ENCODE results near the gene FCRL5.

FCRL5 gene

DNA sequence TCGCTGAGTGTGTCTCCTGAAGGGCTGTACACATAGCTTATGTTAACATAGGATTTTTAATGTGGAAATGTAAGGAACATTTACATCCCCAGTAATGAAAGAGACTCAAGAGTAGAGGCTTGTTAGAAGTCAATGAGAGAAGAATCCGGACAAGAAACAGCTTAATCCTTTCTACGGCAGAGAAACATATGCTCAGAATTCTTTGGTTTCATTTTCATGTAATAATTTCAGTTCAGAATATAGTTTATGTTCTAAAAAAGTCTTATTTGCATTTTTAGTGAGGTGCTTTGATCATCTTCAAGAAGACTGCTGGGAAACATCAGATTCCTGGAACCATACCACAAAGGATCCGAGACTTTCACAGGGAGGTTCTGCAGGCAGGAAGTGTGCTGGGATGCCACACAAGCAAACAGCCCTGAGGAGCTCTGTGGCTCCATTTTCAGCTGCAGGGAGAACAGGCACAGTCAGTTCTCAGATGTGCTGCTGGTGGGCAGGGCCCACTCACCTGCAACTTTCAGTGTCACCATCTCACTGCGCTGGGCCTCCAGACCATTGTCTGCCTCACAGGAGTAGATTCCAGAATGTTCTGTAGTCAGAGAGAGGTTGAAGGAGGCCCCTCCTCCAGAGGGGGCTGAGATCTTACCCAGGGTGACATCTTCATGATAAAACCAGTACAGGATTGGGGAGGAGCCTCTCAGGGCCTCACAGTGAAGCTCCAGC, 28.4 kb downstream of the FCRL5 start:
- DNase-seq (ENCODE audit: low spot score), result no peak

DNA sequence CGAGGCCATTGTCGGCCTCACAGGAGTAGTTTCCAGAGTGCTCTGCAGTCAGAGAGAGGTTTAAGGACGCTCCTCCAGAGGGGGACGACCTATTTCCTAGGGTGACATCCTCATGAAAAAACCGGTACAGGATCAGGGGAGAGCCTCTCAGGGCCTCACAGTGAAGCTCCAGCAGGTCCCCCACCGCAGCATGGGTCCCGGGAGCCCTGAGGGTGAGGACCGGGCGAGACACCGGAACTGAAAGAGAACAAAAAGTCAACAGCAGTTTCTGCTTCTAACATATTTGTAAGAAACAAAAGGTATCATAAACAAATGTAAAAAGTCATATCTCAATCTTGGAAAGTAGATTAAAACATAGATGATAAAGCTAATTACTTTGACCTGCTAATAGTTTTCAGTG, 31.3 kb downstream of the FCRL5 start:
- DNase-seq (ENCODE audit: low spot score), result no peak

DNA sequence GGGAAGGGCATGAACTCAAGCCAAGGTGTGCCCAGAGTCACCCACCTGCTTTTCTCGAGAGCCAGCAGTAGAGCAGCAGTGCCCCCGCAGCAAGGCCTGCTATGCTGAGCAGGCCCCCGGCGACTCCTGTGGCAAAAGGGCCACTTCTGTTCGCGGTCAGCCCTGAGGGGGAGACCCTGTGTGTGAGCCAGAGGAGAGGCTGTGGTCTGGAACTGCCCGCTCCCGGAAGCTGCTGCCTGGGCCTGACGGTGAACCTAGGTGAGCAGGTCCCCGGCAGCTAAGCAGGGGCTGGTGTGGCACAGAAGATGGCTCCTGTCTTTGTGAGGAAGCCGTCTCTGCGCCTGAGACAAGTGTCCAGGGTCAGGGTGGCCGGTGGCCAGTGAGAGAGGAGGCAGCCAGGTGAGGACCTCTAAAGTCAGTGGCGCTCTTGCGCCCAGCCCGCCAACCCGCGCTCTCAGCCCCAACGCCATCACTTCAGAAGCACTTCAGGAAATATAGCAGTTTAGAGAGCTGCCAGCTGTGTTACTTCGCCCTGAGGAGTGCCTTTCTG, 31.9 kb downstream of the FCRL5 start:
- no peak for DNase-seq (ENCODE audit: low spot score)

DNA sequence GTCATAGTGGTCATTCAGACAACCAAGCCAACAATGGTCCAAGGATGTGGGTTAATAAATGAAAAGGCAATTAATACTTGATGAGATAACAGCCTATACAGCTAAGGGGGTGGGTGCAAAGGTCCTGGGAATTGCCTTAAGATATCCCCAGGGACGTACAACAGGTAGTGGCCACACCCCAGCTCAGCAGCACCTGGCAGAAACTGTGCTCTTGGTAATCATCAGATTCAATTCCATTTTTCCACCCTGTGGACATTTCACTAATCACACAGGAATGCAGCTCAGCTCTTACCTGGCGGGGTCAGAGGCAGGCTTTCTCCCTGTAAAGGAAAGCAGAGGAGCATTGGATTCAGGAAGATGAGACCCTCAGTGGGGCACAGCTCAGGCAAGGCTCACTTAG, 32.9 kb downstream of the FCRL5 start:
- DNase-seq (ENCODE audit: low spot score), result no peak

DNA sequence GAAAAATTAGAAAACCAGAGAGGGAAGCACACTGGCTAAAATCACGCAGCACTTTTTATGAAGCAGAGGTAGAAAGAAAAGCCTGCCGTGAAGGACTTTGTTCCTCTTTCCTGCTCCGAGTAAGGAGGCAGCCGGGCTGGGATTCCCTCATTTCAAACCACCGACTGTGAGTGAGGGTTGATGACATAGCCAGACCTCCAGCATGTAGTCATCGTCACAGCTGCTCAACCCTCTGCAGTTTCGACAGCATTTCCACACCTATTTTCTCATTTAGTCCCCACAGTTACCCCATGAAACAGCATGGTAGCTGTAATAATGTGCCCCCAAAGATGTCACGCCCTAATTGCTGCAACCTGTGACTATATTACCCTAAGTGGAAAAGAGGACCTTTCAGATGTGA, 35.3 kb downstream of the FCRL5 start:
- DNase-seq (ENCODE audit: low spot score), result no peak

DNA sequence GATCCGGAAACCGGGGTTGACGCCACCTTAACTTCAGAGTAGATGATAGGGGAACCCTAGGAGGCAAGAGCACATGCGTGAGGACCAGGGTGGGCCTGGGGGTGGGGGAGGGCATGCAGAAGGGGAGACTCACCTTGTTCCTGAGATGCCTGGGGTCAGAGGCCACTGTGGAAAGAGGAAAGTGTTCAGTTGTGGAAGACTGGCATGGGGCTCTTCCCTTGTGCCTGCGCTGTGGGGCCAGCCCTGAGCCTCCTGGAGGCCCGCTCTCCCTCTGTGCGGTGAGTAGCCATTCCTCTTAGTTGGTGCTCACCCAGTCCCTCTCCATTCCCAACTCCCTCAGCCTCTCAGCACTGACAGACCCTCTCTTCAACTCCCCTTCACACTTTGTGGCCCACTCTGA, 36.6 kb downstream of the FCRL5 start:
- no peak for DNase-seq (ENCODE audit: low spot score)

DNA sequence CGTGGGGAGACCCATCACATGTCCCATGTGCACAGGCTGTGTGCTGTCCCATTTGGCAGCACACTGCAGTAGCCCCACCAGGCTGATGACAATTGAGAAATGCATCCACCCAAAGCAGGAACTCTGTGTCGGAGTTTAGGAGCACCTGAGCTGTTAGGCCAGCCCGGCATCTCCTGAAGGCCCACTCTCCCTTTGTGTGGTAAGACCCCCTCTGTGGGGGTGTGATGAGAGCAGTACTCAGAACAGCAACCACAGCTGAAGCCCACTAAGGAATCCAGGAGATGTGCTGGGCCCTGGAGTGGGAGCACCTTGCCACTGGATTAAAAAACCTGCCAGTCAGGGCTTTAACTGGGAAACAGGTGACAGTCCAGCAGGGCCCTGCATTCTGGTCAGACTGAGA, 37.2 kb downstream of the FCRL5 start:
- no peak for DNase-seq (ENCODE audit: low spot score)

DNA sequence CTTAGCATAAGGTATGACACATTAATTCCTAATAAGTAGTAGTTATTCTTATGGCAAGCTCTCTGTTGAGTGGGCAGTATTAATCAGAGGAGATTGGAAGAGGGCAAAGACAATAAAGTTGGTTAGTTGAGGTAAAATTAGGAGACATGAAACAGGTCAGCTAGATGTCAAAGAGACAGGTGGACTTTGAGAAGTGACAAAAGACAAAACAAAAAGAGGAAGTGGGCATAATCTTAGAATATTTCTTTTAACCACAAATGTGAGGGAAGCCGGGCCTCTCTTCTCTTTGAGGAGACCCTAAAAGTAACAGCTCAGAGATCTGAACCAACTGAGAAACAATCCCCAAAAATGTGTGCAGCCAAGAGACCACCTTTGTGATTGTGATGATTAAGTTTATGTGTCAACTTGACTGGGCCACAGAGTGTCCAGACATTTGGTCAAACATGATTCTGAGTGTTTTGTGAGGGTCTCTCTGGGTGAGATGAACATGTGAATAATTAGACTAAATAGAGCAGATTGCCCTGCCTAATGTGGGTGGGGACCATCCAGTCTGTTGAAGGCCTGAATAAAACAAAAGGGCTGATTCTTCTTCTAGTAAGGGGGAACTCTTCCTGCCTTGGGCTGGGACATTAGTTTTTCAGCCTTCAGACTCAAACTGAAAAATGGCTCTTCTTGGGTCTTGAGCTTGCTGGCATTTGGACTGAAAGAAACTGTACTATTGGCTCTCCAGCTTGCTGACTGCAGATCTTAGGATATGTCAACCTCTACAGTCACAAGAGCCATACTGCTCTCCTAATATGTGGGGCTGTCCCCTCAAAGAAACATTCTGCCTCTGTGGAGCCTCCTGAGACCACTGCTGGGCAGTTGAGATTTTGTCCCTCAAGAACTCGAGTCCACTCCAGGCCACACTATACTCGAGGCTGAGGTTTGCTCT, 40.0 kb downstream of the FCRL5 start:
- DNase-seq (ENCODE audit: low spot score), result no peak

DNA sequence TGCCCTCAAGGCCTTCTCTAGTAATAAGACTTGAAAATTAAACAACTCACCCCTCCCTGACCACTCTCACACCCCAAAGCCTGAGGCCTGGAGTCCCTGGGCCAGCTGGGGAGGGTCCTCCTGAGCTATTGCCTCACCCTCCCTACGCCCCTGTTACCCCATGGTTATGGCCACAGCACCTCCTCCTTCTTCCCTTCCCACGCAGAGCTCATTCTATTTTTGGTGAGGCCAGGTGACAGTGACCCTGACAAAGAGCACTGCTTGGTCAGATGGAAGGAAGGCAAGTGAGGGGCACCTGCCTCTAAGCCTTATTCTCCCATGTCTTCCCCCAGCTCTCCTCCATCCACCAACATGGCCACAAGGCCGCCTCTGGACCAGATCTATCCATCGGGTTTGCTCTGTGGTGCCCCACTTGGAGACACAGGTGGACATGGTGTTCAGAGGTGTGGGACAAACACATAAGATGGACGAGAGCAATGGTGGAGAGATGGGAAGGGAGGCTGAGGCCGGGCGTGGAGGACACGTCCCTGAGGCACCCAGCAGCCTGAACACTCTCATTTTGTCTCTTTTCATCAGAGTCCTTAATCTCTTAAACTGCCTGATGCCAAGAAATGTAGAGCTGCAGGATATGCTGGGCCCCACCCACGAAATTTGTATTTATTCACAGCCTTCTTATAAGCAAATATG, 42.6 kb downstream of the FCRL5 start:
- DNase-seq (ENCODE audit: low spot score), result no peak

DNA sequence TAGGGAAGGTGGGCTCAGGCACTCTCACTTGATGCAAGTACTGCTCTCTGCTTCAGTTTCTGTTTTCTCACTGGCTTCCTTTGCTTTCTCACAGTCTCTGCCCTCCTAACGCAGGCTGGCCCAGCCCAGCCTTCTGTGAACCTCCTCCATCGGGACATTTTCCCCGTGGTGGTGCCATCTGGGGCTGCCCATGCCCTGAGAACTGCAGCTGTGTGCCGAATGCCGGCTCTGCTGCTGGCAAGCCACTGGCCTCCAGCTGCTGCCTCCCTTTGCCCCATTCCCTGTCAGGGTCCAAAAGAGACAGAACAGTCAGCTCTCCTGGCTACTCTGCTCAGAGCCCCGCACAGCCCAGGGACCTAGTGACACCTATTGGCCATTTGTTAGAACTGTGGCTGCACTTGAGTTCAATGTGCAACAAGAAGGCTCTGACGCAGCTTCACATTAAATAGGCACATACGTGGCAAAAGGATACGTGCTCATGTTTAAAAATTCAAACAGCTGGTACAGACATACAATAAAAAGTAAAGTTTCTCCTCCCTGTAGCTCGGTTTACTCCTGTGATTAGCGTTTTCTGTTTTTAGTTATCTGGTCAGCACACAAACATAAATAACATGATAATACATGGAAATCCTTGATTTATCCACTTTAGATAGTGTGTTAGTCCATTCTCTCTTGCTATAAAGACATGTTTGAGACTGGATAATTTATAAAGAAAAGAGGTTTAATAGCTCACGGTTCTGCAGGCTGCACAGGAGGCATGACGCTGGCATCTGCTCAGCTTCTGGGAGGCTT, 46.6 kb downstream of the FCRL5 start:
- DNase-seq (ENCODE audit: low spot score), result peak; percentile 20

DNA sequence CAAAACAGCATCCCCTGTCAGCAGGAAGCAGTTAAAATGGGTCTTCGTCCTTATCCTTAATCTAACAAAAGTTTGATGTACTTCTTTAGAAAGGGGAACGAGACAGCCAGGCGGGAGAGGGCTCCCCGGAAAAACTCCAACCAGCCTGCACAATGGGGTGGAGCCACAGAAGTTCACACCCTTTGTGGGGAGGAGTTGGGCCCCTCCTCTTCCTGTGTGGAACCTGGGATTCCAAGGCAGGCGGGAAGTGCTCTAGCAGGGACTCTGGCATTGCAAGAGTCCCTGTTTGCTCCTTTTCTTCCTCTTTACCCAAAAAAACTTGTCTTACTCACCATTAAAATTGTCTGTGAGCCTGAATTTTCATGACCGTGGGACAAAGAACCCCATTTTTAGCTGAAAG, 47.7 kb downstream of the FCRL5 start:
- DNase-seq (ENCODE audit: low spot score), result no peak

DNA sequence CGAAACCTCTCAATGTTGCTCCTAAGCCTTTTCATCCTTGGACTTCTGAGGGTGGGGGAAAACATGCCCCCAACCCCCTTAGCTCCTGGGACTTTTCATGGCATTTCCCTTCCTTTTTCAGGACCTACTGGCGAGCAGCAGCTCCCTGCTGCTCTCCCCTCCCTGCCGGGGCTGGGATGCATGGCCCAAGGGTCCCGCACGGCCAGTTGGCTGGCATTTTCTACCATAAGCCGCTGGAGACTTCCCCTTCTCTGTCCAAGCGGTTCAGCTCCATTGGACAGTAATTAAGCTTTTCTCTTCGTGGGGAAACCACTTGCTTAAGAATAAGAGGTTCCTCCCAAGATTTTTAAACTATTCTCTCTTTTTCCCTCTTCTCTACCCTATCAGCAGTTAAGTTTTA, 52.8 kb downstream of the FCRL5 start:
- DNase-seq (ENCODE audit: low spot score), result no peak

DNA sequence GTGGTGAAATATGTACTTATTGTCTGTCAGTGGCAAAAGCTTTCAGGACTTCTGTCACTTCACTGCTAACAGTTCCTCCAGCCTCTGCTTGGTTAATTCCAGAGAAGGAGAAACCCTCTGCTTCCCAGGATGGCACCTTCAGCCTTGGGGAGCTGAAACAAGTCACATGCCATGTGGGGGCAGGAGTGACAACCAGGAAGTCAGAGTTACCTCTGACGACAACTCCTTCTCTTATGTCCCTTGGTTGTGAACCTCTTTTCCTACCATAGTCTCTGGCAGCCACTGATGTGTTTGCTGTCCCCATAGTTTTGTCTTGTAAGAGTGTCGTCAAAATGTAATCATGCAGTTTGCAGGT, 53.6 kb downstream of the FCRL5 start:
- DNase-seq (ENCODE audit: low spot score), result no peak

DNA sequence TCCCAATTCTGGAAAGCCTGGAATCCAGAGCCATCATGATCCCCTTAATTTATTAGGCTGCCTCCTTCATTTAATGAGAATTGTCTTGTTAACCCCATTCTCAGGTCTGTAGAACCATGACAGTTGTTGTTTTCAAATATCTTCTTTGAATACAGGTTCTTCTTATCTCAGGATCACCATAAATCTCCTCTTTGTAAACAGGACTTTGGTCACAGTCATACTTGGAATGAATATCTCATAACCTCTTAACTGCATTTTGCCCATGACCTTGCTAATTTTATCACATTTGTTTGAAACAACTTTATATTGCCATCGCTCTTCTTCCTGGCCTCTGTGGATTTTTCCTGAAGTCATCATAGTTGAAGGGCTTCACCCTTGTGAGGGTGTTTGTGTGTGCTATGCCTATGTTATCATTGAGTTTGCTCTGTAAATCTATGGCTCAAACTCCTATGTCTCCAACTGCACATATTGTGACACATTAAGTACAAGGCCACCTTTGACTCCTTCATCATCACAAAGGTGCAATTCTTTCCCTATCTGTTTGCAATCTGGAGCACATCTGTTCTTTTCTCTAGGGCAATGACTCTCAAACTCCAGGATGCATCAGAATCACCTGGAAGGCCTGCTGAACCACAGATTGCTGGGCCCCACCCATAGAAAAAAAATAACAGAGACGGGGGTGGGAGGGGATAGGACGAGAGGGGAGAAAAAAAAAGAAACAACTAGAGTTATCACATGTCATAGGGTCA, 54.2 kb downstream of the FCRL5 start:
- DNase-seq (ENCODE audit: low spot score), result no peak

DNA sequence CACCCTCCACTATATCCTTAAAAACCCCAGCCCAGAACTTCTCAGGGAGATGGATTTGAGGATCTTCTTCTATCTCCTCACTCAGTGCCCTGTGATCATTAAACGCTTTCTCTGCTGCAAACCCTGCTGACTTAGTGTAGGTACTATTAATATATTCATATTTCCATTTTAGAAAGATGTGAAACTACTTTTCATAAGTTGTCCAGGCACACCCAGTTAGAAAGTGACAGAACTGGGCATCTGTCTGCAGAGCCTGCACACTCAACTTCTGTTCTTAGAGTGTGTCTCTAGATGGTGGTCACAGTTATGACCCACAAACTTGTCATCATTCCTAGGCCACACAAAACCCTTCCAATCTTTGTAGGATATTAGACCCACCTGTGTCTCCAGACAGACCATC, 55.0 kb downstream of the FCRL5 start:
- no peak for DNase-seq (ENCODE audit: low spot score)

DNA sequence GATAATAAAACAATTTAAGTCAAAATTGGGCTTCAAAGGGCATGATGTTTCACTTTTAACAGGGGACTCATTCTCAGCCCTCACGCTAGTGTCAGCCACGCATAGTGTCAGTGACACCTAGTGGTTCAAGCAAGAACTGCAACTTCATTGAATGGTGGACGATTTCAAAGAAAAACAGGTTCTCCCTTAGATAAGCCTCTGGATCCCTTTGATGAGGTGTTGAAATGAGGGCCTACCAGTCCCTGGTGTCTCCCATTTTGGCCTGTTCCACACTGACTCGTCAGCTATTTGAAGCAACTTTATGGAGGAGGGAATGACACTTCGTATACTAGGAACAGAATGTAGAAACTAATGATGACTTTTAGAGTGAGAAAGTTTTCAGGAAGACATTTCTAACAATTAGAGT, 56.2 kb downstream of the FCRL5 start:
- peak; percentile 50 for DNase-seq (ENCODE audit: low spot score)

DNA sequence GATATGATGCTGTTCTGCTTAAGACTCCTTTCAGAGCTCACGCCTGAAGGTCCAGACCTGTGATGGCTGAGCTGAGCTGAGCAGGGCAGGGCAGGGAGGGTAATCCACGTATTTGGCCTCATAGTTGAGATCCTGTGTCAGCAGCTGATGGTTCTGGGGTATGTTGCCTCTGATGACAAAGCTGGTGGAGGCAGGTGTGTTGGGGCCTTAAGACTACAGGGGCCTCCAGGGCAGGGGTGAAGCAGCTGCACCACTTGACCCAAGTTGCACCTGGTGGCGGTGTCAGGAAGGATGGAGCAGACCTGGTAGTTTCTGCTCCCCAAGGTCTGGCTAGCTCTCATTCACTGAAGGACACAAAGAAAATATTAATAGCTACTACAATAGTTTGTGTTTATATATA, 57.0 kb downstream of the FCRL5 start:
- no peak for DNase-seq (ENCODE audit: low spot score)

DNA sequence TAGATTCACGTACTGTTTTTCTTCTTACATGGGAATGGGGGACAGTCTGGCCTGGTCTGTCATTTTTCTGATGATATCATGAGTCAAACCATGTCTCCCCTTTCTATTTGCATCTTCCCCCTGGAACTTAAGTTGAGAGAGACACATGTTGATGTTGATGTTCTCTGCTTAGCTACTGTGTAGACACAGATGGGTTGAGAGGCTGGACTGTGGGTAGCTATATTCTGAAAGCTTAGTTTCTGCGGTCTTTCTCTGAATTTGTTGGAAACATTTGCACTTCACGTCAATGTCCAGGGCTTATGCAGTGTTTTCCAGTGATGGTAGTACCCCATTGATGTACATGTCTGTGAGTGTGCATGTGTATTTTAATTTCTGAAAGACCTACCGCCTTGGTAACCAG, 58.2 kb downstream of the FCRL5 start:
- DNase-seq (ENCODE audit: low spot score), result no peak

DNA sequence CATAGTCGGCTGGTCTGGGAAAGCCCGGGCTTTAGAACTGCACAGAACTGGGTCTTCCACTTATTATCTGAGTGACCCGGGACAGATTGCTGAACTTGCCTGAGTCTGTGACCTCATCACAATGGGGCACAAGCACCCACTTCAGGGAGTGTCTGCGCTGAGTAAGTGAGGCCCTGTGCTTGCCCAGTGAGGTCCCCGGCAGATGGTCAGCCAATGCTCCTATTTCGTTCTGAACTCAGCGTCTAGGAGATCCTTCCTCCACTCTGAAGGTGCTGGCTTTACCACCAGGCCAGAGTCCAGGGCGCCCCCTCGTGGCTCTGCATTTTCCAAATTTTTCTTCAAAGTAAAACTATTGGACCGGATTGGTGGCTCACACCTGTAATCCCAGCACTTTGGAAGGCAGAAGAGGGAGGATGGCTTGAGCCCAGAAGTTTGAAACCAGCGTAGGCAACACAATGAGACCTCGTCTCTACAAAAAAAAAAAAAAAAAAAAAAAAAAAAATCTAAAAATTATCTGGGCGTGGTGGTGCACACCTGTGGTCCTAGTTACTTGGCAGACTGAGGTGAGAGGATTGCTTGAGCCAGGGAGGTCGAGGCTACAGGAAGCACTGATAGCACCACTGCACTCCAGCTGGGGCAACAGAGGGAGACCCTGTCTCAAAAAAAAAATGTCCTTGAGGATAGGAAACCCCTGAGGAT, 61.7 kb downstream of the FCRL5 start:
- peak; percentile 35 for DNase-seq (ENCODE audit: low spot score)

DNA sequence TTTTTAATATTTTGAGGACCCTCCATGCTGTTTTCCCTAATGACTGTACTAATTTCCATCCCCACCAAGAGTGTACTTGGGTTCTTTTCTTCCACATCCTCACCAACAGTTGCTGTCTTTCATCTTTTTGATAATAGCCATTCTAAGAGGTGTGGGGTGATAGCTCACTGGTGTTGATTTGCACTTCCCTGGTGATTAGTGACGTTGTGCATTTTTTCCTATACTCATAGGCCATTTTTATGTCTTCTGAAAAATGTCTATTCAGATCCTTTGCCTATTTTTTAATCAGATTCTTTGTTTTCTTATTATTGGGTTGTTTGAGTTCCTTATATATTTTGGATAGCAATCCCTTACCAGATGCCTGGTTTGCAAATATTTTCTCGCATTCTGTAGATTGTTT, 64.2 kb downstream of the FCRL5 start:
- no peak for DNase-seq (ENCODE audit: low spot score)

DNA sequence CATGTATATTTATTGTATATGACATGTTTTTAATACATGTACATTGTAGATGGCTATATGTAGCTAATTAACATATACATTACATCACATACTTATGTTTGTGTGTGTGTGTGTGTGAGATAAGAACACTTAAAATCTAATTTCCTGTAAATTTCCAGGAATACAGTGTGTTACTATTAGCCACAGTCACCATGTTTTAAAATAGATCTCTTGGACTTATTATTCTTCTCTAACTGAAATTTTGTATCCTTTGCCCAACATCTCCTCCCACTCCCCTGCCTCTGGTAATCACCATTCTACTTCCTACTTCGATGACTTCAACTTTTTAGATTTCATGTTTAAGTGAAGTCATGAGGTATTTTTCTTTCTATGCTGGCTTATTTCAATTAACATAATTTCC, 64.8 kb downstream of the FCRL5 start:
- no peak for DNase-seq (ENCODE audit: low spot score)

Data from CD4-positive, alpha-beta T cell treated with Interleukin-2 at 100 ng/mL for 4 hours (primary cell).